ENCODE data around the gene UBE2E2.

UBE2E2 gene

DNA sequence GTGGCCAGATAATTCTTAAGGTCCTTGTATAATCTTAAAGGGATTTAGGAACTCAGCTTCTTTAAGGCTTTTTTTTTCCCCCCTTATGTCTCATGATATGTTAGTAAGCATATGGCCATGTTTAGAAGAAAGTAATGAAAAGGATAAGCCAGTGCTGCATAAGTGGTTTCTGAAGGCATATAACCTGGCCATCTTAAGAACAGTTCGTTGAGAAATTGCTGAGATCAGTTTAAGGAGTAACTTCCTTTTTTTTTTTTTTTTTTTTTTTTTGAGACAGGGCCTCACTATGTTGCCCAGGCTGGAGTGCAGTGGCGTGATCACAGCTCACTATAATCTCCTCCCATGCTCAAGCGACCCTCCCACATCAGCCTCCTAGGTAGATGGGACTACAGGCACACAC, 51.7 kb downstream of the UBE2E2 start:
- TF ChIP-seq REST (IDR thresholded peaks at IDR 0.05; ENCODE audit: low read depth) (no peak), FOXM1 (IDR thresholded peaks at IDR 0.05; ENCODE audit: borderline replicate concordance, low read depth) (no peak), RAD21 (IDR thresholded peaks at IDR 0.05; ENCODE audit: low read depth) (no peak), YY1 (IDR thresholded peaks at IDR 0.05; ENCODE audit: low read depth) (no peak), TEAD4 (IDR thresholded peaks at IDR 0.05) (no peak), EGR1 (IDR thresholded peaks at IDR 0.05) (no peak), CREB1 (IDR thresholded peaks at IDR 0.05; ENCODE audit: low read depth) (no peak), EP300 (IDR thresholded peaks at IDR 0.05; ENCODE audit: borderline replicate concordance) (no peak), TAF1 (IDR thresholded peaks at IDR 0.05; ENCODE audit: low read depth) (no peak), ZBTB7A (IDR thresholded peaks at IDR 0.05; ENCODE audit: low read depth) (no peak), MAX (IDR thresholded peaks at IDR 0.05) (no peak), TCF12 (IDR thresholded peaks at IDR 0.05; ENCODE audit: low read depth) (no peak), NFIC (IDR thresholded peaks at IDR 0.05) (no peak), USF1 (IDR thresholded peaks at IDR 0.05) (no peak), CEBPB (IDR thresholded peaks at IDR 0.05) (no peak)

GRCh38 chr3:23256741-23257435, 53.8 kb downstream of the UBE2E2 start:
- TF ChIP-seq USF1 (IDR thresholded peaks at IDR 0.05) = no peak
- TF ChIP-seq TEAD4 (IDR thresholded peaks at IDR 0.05) = no peak
- no peak for TF ChIP-seq RAD21 (IDR thresholded peaks at IDR 0.05; ENCODE audit: low read depth)
- TF ChIP-seq TAF1 (IDR thresholded peaks at IDR 0.05; ENCODE audit: low read depth) = no peak
- TF ChIP-seq MAX (IDR thresholded peaks at IDR 0.05) = no peak
- TF ChIP-seq REST (IDR thresholded peaks at IDR 0.05; ENCODE audit: low read depth) = no peak
- TF ChIP-seq NFIC (IDR thresholded peaks at IDR 0.05) = no peak
- no peak for TF ChIP-seq ZBTB7A (IDR thresholded peaks at IDR 0.05; ENCODE audit: low read depth)
- TF ChIP-seq FOXM1 (IDR thresholded peaks at IDR 0.05; ENCODE audit: borderline replicate concordance, low read depth) = no peak
- no peak for TF ChIP-seq EP300 (IDR thresholded peaks at IDR 0.05; ENCODE audit: borderline replicate concordance)

- TF ChIP-seq RAD21 (IDR thresholded peaks at IDR 0.05; ENCODE audit: low read depth) (no peak), CREB1 (IDR thresholded peaks at IDR 0.05; ENCODE audit: low read depth) (no peak), TAF1 (IDR thresholded peaks at IDR 0.05; ENCODE audit: low read depth) (no peak), CEBPB (IDR thresholded peaks at IDR 0.05) (no peak), REST (IDR thresholded peaks at IDR 0.05; ENCODE audit: low read depth) (no peak), EP300 (IDR thresholded peaks at IDR 0.05; ENCODE audit: borderline replicate concordance) (no peak), EGR1 (IDR thresholded peaks at IDR 0.05) (no peak), TCF12 (IDR thresholded peaks at IDR 0.05; ENCODE audit: low read depth) (no peak), USF1 (IDR thresholded peaks at IDR 0.05) (no peak), MAX (IDR thresholded peaks at IDR 0.05) (no peak), NFIC (IDR thresholded peaks at IDR 0.05) (no peak), FOXM1 (IDR thresholded peaks at IDR 0.05; ENCODE audit: borderline replicate concordance, low read depth) (no peak), ZBTB7A (IDR thresholded peaks at IDR 0.05; ENCODE audit: low read depth) (no peak), YY1 (IDR thresholded peaks at IDR 0.05; ENCODE audit: low read depth) (no peak), TEAD4 (IDR thresholded peaks at IDR 0.05) (no peak)
Observed at GRCh38 chr3:23258110-23258509, 55.0 kb downstream of the UBE2E2 start.

Measured in Ishikawa (cell line).